ENCODE data around the gene CABP5.

GRCh38 chr19:47998800-47999199 is 45.1 kb downstream of the CABP5 start:
- TF ChIP-seq CTCF (IDR thresholded peaks at IDR 0.05) (no peak), POLR2A (IDR thresholded peaks at IDR 0.05) (no peak)
